ENCODE data around the gene CSNK1G1. TPM values are rescaled to one million over a fixed set of nuclear protein-coding genes. Genes with fewer than 3 reads are reported as not detected.

CSNK1G1 gene
- total and polyA plus RNA-seq, 2 of the 8 experiments (the other 6 are each of a cell fraction or from before 2014, with no cell fraction given) = 6.0 to 12.9 TPM

GRCh38 chr15:64324165-64324877, 31.7 kb downstream of the CSNK1G1 start:
- Histone ChIP-seq H2AK5ac (ENCODE audit: low read depth, low read length) (no peak overlapping the region), H4K91ac (replicated peaks; ENCODE audit: insufficient read length, low read length) (no peak overlapping the region), H3K4ac (replicated peaks; ENCODE audit: insufficient read length, low read depth, low read length) (no peak overlapping the region), H3K4me2 (ENCODE audit: insufficient read depth in 1 of 2, low read depth in 2 of 2, low read length in 2 of 2) (no peak overlapping the region), H3K4me1 (replicated peaks in 1 of 4; ENCODE audit: control insufficient read depth in 3 of 4, insufficient read depth in 4 of 4, low read length in 3 of 4) (no peaks in the 10 kb centered on the region; a peak in 1 of 7 replicates), H2BK5ac (ENCODE audit: low read depth, low read length) (no peak overlapping the region), H2BK12ac (ENCODE audit: low read depth, low read length) (no peak overlapping the region), H3K79me1 (ENCODE audit: low read depth, low read length) (no peaks in the 10 kb centered on the region; the same call in 1 of the 2 replicates), H3K27ac (ENCODE audit: low read depth, low read length) (no peak overlapping the region), H3K56ac (replicated peaks; ENCODE audit: insufficient read length, low read depth, low read length) (no peak overlapping the region), H4K5ac (ENCODE audit: insufficient read length, low read depth, low read length) (no peak overlapping the region), H2AFZ (ENCODE audit: low read length) (no peak overlapping the region), H3K36me3 (ENCODE audit: control insufficient read depth in 2 of 4, insufficient read depth in 4 of 4, low read length in 3 of 4) (no peaks in the 10 kb centered on the region), H3K18ac (ENCODE audit: extremely low read depth, low read length) (no peak overlapping the region), H3K79me2 (ENCODE audit: control insufficient read depth in 1 of 2, insufficient read depth in 2 of 2, low read length in 2 of 2) (peaks cover 0 to 13% of the 10 kb centered on the region in 2 experiments; a peak in 3 of 4 replicates), H4K8ac (ENCODE audit: extremely low read depth, insufficient read depth, low read length) (no peak overlapping the region), H2BK15ac (ENCODE audit: low read length) (no peak overlapping the region), H3K23me2 (ENCODE audit: low read depth, low read length) (no peaks in the 10 kb centered on the region), H3K9ac (replicated peaks in 1 of 4; ENCODE audit: extremely low read depth in 1 of 4, low read depth in 3 of 4, low read length in 3 of 4) (no peak overlapping the region), H3K9me3 (ENCODE audit: insufficient read depth in 2 of 2, low read depth in 1 of 2, low read length in 1 of 2) (no peaks in the 10 kb centered on the region), H3K23ac (ENCODE audit: insufficient read length) (no peak overlapping the region), H3K27me3 (replicated peaks in 1 of 4; ENCODE audit: control insufficient read depth in 3 of 4, extremely low read depth in 1 of 4, insufficient read depth in 3 of 4, low read length in 3 of 4) (no peaks in the 10 kb centered on the region), H4K20me1 (replicated peaks in 1 of 2; ENCODE audit: control insufficient read depth in 1 of 2, insufficient read depth in 2 of 2, low read length in 2 of 2) (no peaks in the 10 kb centered on the region), H3K14ac (ENCODE audit: insufficient read length) (no peak overlapping the region), H2BK20ac (ENCODE audit: low read length) (no peak overlapping the region), H2BK120ac (replicated peaks; ENCODE audit: low read depth, low read length) (no peak overlapping the region), H3K4me3 (ENCODE audit: extremely low read depth in 1 of 4, insufficient read depth in 2 of 4, low read depth in 3 of 4, low read length in 4 of 4) (no peak overlapping the region)
- ChIA-PET CTCF (ENCODE audit: partially characterized antibody) (interaction anchor here (1.0 to 1.1 kb wide), 2 partner anchors 13 to 171 kb away, joined by 3 to 6 read pairs; no protein-coding TSS in a partner anchor), POLR2A (ENCODE audit: partially characterized antibody) (interaction anchor here (1.6 to 1.7 kb wide), 2 partner anchors 10 to 13 kb away, joined by 4 to 5 read pairs; no protein-coding TSS in a partner anchor)
- no peak for FAIRE-seq
- no peak for TF ChIP-seq POLR2AphosphoS5 (IDR thresholded peaks at IDR 0.05; ENCODE audit: low read depth, low read length)
- TF ChIP-seq CTBP2 (IDR thresholded peaks at IDR 0.05; ENCODE audit: borderline replicate concordance, insufficient read depth, insufficient read length, low read length) = no peak
- WGBS, 2 experiments (ENCODE audit: extremely low coverage in 1 of 2, insufficient coverage in 1 of 2, insufficient read length in 1 of 2, insufficient replicate concordance in 2 of 2, low coverage in 1 of 2, low lambda C conversion rate in 2 of 2, missing lambda C conversion rate in 1 of 2) = 93% methylated on average over 5 of the region's 5 CpGs; no CpG with 5 or more reads in 1 of the 2 experiments
- DNase-seq (ENCODE audit: low read depth in 1 of 2, low spot score in 2 of 2) = no peak
